Spleen (tissue), 11 donors: ENCODE data around the gene ARL5C. TPM values are rescaled to one million over a fixed set of nuclear protein-coding genes. Genes with fewer than 3 reads are reported as not detected.

Experiments
- DNase-seq: peaks from one replicate; pipeline ENCODE4 v3.0.0-alpha.2; 2020
- H3K27ac ChIP-seq, 8 donors: fragments of 200-600 bp; sonication (generic) in 7 of 8; 1 replicate in 4 of 8; 2 replicates in 4 of 8; pipeline versions ENCODE4 v1.5.0 to v1.8.0; 2016 to 2021; ENCODE audit warnings: inconsistent platforms in 4 of 8, mild to moderate bottlenecking in 4 of 8, moderate library complexity in 1 of 8
- H3K27me3 ChIP-seq, 7 donors: fragments of 200-600 bp; sonication (generic) in 6 of 7; replicated peaks in 1 of 7; 1 replicate in 4 of 7; 2 replicates in 3 of 7; pipeline versions ENCODE4 v1.5.0 to v1.8.0; 2016 to 2021; ENCODE audit warnings: inconsistent platforms in 3 of 7, mild to moderate bottlenecking in 1 of 7
- H3K36me3 ChIP-seq, 6 donors: fragments of 200-600 bp; sonication (generic) in 5 of 6; 1 replicate in 4 of 6; 2 replicates in 2 of 6; pipeline versions ENCODE4 v1.5.0 to v1.8.0; 2016 to 2021; ENCODE audit warnings: inconsistent platforms in 2 of 6
- H3K4me1 ChIP-seq, 6 donors: fragments of 200-600 bp; sonication (generic) in 5 of 6; 1 replicate in 3 of 6; 2 replicates in 3 of 6; pipeline versions ENCODE4 v1.5.0 to v1.8.0; 2016 to 2021; ENCODE audit warnings: inconsistent platforms in 3 of 6
- H3K4me3 ChIP-seq, 8 donors: fragments of 200-600 bp; sonication (generic) in 7 of 8; 1 replicate in 4 of 8; 2 replicates in 4 of 8; pipeline versions ENCODE4 v1.5.0 to v1.8.0; 2016 to 2021; ENCODE audit warnings: inconsistent platforms in 4 of 8, mild to moderate bottlenecking in 4 of 8, moderate library complexity in 2 of 8
- H3K9me3 ChIP-seq, 8 donors: fragments of 200-600 bp; sonication (generic) in 7 of 8; 1 replicate in 4 of 8; 2 replicates in 4 of 8; pipeline versions ENCODE4 v1.5.0 to v1.8.0; 2016 to 2021; ENCODE audit warnings: inconsistent platforms in 4 of 8
- CTCF ChIP-seq, 11 experiments: fragments of 200-600 bp in 7 of 11; fragments of 450-650 bp in 4 of 11; sonication (generic) in 4 of 11; IDR thresholded peaks in 8 of 11; conservative IDR thresholded peaks in 3 of 11; 1 replicate in 7 of 11; 2 replicates in 4 of 11; pipeline versions ENCODE4 v1.4.0 to v1.8.0; 2016 to 2021; ENCODE audit warnings: antibody characterized with exemption in 11 of 11, inconsistent platforms in 4 of 11, mild to moderate bottlenecking in 1 of 11
- POLR2A ChIP-seq, 3 donors: fragments of 450-650 bp; IDR thresholded peaks; one replicate each; pipeline ENCODE4 v1.5.1; 2017; ENCODE audit warnings: antibody characterized with exemption in 3 of 3, mild to moderate bottlenecking in 1 of 3
- POLR2AphosphoS5 ChIP-seq, 3 donors: sonication (generic); formaldehyde crosslinking; IDR thresholded peaks; one replicate each; pipeline ENCODE4 v1.5.1; 2017; ENCODE audit warnings: antibody characterized with exemption in 3 of 3
- WGBS, 5 donors: extraction: QIAGEN DNeasy Blood & Tissue Kit in 3 of 5; methylation state at CpG; one replicate each; pipeline versions ENCODE4 v1.1.5 to v1.1.7; 2013 to 2018; 5-methylcytosine and 5-hydroxymethylcytosine counted together
- intact Hi-C: fragments of 100-400 bp; cut with DNase I; formaldehyde crosslinking; loops from one replicate; pipeline ENCODE4 v1.15.0; 2023; ENCODE audit warnings: low total_unique reads
- polyA plus RNA-seq, 3 donors: library from polyadenylated mRNA; stranded (reverse); fragments of 200-250 nt; gene quantifications; one replicate each; pipeline ENCODE4 v1.2.1, GENCODE V29; 2013
- total RNA-seq, 7 donors: library from RNA; depleted of rRNA in 3 of 7; stranded (reverse); fragments of >200 nt in 3 of 7; fragmentation: NEBNext Ultra II Directional in 4 of 7; extraction: Animal tissue kit (Norgen Biotek cat#: 25700) in 4 of 7; gene quantifications; one replicate each; pipeline versions ENCODE4 v1.1.0 to v1.2.1, GENCODE V29; 2016 to 2021
- donor health status: healthy with polysubstance abuse.
- donor health status: DM: no; HTN: no; CAD: no; lungs with moderate emphysema.
- donor health status: DM: no; HTN: no; CAD: no.
- donor health status: Bipolar disorder and iron deficiency.
- donor health status: healthy.
- donor health status: DM: no; HTN: no; CAD: no.
- donor health status: DM: yes; HTN: yes; CAD: no.

ARL5C gene
- total and polyA plus RNA-seq, 10 donors, result not detected

GRCh38 chr17:39107155-39107554, 58.8 kb downstream of the ARL5C start:
- intact Hi-C loops, result no loop called here
- H3K9me3 ChIP-seq, result no peaks in the 10 kb centered on the region
- H3K27ac ChIP-seq, result no peak overlapping the region
- WGBS, 5 donors, result 86 to 89% (median 88%) methylated on average over 7 of the region's 7 CpGs
- no peak overlapping the region for H3K4me3 ChIP-seq
- H3K27me3 ChIP-seq, result peaks cover 0 to 8% (median 0%) of the 10 kb centered on the region in 7 donors
- no peaks in the 10 kb centered on the region for H3K36me3 ChIP-seq
- TF ChIP-seq CTCF (IDR thresholded peaks at IDR 0.05 in 8 of 11, conservative IDR thresholded peaks at IDR 0.05 in 3 of 11), result no peak
- TF ChIP-seq POLR2AphosphoS5 (IDR thresholded peaks at IDR 0.05), result no peak
- TF ChIP-seq POLR2A (IDR thresholded peaks at IDR 0.05), result no peak
- H3K4me1 ChIP-seq, result peaks cover 0 to 3% (median 0%) of the 10 kb centered on the region in 6 donors
- DNase-seq, result no peak

Other genes starting within 250 kb of the ARL5C start
- not detected for gene FBXO47, start 198.8 kb downstream of the ARL5C start, total RNA-seq
- under 1 TPM in 1 of 3 donors, not detected in 2; 0.06 TPM for gene FBXO47, start 198.8 kb downstream of the ARL5C start, polyA plus RNA-seq
- gene PLXDC1, start 14.5 kb downstream of the ARL5C start, total RNA-seq, result 10 to 100 TPM in 2 of 7 donors, 1 to 10 TPM in 5; 3.1 to 11.2 (median 6.0) TPM
- 1 to 10 TPM; 2.9 to 4.2 (median 3.3) TPM for gene PLXDC1, start 14.5 kb downstream of the ARL5C start, polyA plus RNA-seq
- 10 to 100 TPM in 2 of 7 donors, 1 to 10 TPM in 5; 4.1 to 11.9 (median 7.1) TPM for gene CACNB1, start 31.5 kb upstream of the ARL5C start, total RNA-seq
- 1 to 10 TPM; 2.0 to 5.0 (median 4.2) TPM for gene CACNB1, start 31.5 kb upstream of the ARL5C start, polyA plus RNA-seq
- 1,000 to 10,000 TPM; 1,504 to 3,872 (median 2,079) TPM for gene RPL19, start 34.1 kb upstream of the ARL5C start, total RNA-seq
- 1,000 to 10,000 TPM; 4,610 to 7,360 (median 6,812) TPM for gene RPL19, start 34.1 kb upstream of the ARL5C start, polyA plus RNA-seq
- gene STAC2, start 59.8 kb upstream of the ARL5C start, total RNA-seq, result under 1 TPM in 2 of 7 donors, not detected in 5; 0.27 to 0.56 TPM
- under 1 TPM in 1 of 3 donors, not detected in 2; 0.06 TPM for gene STAC2, start 59.8 kb upstream of the ARL5C start, polyA plus RNA-seq
- gene FBXL20, start 235.5 kb upstream of the ARL5C start, total RNA-seq, result 10 to 100 TPM; 23.4 to 28.0 (median 24.3) TPM
- 1 to 10 TPM; 1.9 to 3.6 (median 2.2) TPM for gene FBXL20, start 235.5 kb upstream of the ARL5C start, polyA plus RNA-seq